CD1c-positive myeloid dendritic cell (primary cell): ENCODE data around the gene ADARB2.
"Not testable (repeated sequence)": the region's sequence is repeated elsewhere in the genome, so short reads cannot be mapped to it uniquely, and the experiment has no call there.

Experiments used
- DNase-seq: peaks from one replicate; pipeline ENCODE4 v3.0.0-alpha.2; 2016; ENCODE audit errors: extremely low spot score

The ADARB2 gene

GRCh38 chr10:1159131-1160061 is 577.9 kb downstream of the ADARB2 start:
- DNase-seq = no peak

GRCh38 chr10:1158536-1158935 is 578.8 kb downstream of the ADARB2 start:
- DNase-seq = not testable (repeated sequence)

- DNase-seq = no peak
These were observed 579.3 kb downstream of the ADARB2 start for GRCh38 chr10:1158066-1158465.

- no peak for DNase-seq
These were observed 579.8 kb downstream of the ADARB2 start for GRCh38 chr10:1157615-1157933.

- no peak for DNase-seq
These were observed 580.3 kb downstream of the ADARB2 start for GRCh38 chr10:1156921-1157614.

DNA sequence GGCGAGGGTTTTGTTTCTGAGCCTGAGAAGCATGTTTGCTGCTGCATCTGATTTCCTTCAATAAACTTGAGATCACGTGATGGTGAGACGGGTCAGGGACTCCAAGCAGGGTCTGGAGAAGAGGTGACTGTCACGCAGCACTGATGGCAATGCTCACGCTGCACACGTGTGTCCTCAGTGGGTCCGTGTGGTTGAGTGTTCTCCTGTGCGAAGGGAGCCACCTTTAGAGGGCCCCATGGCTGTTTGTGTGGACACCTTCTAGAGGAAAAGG is 580.8 kb downstream of the ADARB2 start:
- no peak for DNase-seq

GRCh38 chr10:1155791-1156615 is 581.3 kb downstream of the ADARB2 start:
- DNase-seq = no peak

GRCh38 chr10:1154531-1155295 is 582.6 kb downstream of the ADARB2 start:
- DNase-seq = no peak

- DNase-seq = no peak
These were observed 583.4 kb downstream of the ADARB2 start for GRCh38 chr10:1153805-1154351.

GRCh38 chr10:1153251-1153763 is 584.0 kb downstream of the ADARB2 start:
- DNase-seq = no peak

DNA sequence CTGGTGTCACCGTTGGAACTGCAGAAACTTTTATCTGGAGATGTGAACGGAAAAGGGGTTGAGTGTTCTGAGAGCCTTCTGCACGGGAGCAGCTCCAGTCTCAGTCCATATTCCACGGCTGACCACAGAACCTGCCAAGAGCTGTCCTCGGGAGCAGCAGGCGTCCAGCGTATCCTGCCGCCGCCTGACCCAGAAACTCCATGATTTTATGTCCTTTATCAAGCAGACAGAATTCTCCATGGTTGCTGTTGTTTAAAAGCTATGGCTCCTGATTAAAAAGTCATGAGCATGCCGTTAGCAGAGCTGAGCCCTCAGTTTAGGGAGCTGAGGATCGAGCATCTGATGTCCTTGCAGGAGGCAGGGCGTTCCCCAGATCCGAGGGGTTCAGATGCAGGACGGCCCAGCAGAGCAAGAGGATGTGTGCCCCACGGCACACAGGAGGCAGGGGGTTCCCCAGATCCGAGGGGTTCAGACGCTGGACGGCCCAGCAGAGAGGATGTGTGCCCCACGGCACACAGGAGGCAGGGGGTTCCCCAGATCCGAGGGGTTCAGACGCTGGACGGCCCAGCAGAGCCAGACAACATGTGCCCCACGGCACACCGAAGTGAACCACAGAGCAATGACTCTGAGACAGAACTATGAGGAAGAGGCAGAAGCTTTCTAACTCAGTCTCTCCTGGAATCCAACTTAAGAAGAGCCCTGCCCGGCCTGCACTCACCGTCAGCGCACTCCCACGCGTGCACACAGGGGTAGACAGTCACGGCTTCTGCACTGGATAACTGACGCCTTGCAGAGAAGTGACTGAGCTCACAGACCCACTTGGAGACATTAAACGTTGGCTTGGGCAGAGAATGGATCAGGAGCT is 584.7 kb downstream of the ADARB2 start:
- DNase-seq = no peak

DNA sequence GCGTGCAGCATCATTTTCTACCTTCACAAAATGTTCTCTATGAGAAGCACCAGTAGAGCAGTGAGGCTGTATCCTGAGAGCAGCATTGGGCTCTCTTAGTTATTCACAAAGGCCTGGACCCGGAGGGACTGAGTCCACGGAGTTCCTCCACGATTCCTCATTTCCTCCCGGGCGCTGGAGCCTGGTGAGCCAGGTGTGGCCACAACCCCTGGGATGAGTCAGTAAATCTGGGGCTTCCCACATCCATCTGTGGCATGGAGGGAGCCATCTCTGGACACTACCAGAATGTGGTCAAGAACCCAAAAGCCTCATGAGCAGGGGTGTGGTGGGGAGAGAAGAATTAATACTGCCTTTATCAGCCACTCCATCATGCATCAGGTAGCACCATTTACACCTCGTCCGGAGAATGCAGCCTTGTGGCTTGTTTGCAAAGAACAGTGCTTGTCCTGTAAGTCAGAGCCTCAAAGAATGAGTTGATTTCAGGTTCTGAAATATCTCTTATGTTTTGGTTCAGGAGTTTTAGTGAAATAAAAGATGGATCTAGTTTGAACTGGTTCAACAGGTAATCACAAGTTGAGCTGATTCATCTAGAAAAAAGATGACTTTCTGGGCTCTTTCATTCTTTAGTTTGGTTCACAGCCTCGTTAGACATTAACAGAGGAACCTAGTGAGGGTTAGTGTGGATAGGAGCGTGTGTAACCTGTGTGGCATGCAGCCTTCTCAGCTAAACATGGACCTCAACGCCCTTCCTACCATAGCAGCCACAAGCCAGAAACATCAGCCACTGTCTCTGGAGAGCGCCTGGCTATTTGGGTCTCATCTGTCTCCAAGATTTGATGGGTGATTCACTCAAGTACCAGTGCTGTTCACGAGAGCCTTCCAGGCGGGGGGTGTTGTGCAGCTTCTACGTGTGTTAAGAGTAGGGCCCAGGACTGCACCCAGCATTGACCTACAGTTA is 586.0 kb downstream of the ADARB2 start:
- DNase-seq = no peak

GRCh38 chr10:1150638-1150955 is 586.7 kb downstream of the ADARB2 start:
- no peak for DNase-seq

DNA sequence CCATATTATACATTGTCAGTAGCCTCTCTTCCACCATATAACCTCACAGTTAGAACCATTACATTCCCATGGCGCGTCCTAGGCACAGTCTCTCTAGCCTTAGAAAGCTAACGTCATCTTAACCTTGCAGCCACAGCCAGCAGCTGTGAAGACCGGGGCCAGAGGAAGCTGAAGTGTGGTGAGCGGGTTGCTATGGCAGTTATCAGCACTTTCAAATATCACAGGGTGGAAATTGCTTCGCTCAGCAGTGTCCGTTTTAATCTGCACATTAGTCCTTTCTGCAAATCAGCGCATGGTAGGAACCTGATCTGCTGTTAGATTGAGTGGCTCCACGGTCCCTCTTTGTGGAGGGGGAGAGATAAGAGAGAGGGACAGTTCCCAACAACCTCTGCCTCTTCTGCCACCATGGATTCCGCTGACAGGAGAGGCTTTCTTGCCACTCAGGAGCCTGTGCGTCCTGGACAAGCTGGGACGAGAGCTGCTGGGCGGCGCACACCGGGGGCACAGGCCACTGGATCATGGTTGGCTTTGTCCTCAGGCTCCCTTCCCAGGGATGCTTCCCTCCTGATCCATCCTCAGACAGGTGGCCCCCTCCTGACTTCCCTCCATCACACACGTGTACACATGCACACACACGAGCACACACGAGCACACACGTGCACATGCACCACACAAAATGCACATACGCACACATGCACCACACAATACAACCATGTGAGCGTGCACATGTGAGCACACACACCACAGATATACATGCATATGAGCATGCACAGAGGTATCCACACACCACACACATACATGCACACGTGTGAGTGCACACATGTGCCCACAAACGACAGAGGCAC is 587.3 kb downstream of the ADARB2 start:
- DNase-seq = no peak

DNA sequence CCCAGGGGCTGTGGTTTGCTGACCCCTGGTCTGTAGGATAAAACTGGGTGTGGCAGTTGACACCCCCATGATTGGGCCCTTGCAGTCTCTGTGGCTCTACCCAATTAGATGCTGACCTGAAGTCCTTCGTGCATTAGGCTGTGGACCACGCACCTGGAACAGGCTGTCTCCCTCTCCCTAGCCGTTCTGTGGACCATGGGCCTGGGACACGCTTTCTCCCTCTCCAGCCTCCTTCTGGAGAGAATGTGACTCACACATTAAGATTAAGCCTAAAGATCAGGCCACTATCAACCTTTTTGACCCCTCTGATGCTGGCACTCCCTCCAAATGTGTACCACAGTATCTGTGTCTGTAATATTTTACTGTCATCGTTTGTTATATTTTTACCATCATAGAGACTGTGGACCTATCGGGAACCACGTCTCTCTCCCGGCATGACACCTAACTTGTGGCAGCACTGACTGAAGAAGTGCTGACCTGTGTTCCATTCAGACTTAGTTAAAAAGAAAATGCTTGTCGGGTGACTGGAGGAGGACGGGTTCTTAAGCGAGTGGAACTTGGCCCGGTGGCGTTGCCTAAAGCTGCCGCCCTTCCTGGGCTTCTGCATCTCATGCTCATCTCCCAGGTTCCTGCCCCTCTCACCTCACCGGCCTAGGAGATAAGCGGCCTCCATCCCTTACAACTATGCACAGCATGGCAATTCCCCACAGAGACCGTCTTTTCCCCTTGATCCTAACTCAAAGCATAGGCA is 588.3 kb downstream of the ADARB2 start:
- no peak for DNase-seq

DNA sequence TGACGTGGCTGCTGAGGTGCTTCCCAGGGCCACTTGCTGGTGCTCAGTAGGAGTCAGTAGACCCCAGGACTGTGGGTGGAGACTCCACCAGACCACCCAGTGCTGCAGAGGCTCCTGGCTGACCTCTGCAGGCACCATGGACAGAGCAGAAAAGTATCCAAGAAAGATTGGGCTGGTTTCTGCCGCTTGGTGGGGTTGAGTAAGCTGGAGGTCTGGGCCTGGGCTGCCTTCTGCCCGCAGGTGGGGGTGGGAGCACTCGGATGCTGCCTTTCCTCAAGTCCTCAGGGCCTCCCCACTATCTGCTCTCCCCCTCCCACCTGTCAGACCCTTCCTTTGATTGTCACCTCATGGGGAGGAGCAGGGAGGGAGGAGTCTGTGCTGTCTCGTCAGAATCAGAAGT is 589.5 kb downstream of the ADARB2 start:
- DNase-seq = no peak

DNA sequence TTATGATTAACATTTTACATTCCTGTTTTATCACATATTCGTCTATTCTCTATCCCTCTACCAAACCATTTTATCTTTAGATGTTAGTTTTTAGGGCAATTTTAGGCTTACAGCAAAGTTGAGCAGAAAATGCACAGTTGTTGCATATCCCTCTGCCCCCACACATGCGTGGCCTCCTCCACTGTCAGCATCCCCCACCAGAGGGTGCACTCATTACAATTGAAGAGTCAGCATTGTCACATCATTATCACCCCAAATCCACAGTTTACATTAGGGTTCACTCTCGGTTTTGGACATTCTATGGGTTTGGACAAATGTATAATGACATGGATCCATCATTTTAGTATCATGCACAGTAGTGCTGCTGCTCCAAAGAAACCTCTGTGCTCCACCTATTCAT is 594.7 kb downstream of the ADARB2 start:
- peak; percentile 7 for DNase-seq

DNA sequence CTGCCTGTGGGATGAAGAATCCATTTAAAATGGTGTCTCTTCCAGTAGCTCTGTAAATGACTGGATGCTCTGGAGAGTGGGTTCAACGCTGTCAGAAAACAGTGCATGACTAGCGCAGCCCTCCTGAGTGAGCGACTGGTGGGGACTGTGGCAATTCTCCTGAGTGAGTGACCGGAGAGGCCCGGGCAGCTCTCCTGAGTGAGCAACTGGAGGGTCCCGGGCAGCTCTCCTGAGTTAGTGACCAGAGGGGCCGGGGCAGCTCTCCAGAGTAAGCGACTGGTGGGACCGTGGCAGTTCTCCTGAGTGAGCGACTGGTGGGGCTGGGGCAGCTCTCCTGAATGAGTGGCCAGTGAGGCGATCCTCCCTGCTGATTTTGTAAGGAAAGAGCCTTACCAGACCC is 595.6 kb downstream of the ADARB2 start:
- no peak for DNase-seq
